Stimulated activated CD8-positive, alpha-beta memory T cell treated with anti-CD3 and anti-CD28 coated beads, Interleukin-4, amount 100 ng/mL, for 48 hours (primary cell): ENCODE measurements around the gene SPATA33.
"Not testable (repeated sequence)": the region's sequence is repeated elsewhere in the genome, so short reads cannot be mapped to it uniquely, and the experiment has no call there.

ENCODE experiments used
- DNase-seq: peaks from one replicate; pipeline ENCODE4 v3.0.0-alpha.2; 2020

Gene SPATA33

GRCh38 chr16:89695086-89695874 lies 37.6 kb downstream of the SPATA33 start:
- DNase-seq = no peak

- DNase-seq = no peak
These were observed 38.4 kb downstream of the SPATA33 start for GRCh38 chr16:89695875-89696669.

GRCh38 chr16:89696670-89697128 lies 39.1 kb downstream of the SPATA33 start:
- DNase-seq = peak; percentile 53

- no peak for DNase-seq
These were observed 39.6 kb downstream of the SPATA33 start for GRCh38 chr16:89697161-89697615.

GRCh38 chr16:89697616-89698331 lies 40.1 kb downstream of the SPATA33 start:
- DNase-seq = no peak

GRCh38 chr16:89698717-89699116 lies 41.1 kb downstream of the SPATA33 start:
- not testable (repeated sequence) for DNase-seq

GRCh38 chr16:89699629-89700099 lies 42.0 kb downstream of the SPATA33 start:
- DNase-seq = not testable (repeated sequence)

GRCh38 chr16:89700100-89700648 lies 42.5 kb downstream of the SPATA33 start:
- DNase-seq = peak; percentile 99

- DNase-seq = peak; percentile 67
These were observed 43.2 kb downstream of the SPATA33 start for GRCh38 chr16:89700649-89701424.

- DNase-seq = peak; percentile 97
These were observed 44.1 kb downstream of the SPATA33 start, which contains the start of gene SPATA2L for GRCh38 chr16:89701425-89702406. Gene SPATA2L (minus strand): TSS chr16:89701705. CDS start chr16:89701232, 473 bp downstream.

GRCh38 chr16:89704281-89704680 lies 46.6 kb downstream of the SPATA33 start:
- no peak for DNase-seq

- no peak for DNase-seq
These were observed 47.4 kb downstream of the SPATA33 start for GRCh38 chr16:89705006-89705405.

GRCh38 chr16:89706518-89707260 lies 49.1 kb downstream of the SPATA33 start:
- no peak for DNase-seq

GRCh38 chr16:89707695-89708094 lies 50.1 kb downstream of the SPATA33 start:
- DNase-seq = no peak

GRCh38 chr16:89708481-89708931 lies 50.9 kb downstream of the SPATA33 start:
- no peak for DNase-seq

GRCh38 chr16:89709166-89709565 lies 51.5 kb downstream of the SPATA33 start:
- no peak for DNase-seq

GRCh38 chr16:89709716-89710432 lies 52.2 kb downstream of the SPATA33 start:
- no peak for DNase-seq

GRCh38 chr16:89710709-89711564 lies 53.3 kb downstream of the SPATA33 start:
- no peak for DNase-seq
